Endothelial cell of umbilical vein (primary cell): ENCODE measurements around the gene DMXL2. TPM values are rescaled to one million over a fixed set of nuclear protein-coding genes. Genes with fewer than 3 reads are reported as not detected.
"Not testable (repeated sequence)": the region's sequence is repeated elsewhere in the genome, so short reads cannot be mapped to it uniquely, and the experiment has no call there.

Source experiments
- BruUV-seq: library from RNA; stranded (reverse); fragments of 400-500 nt; replicated peaks from 2 replicates; lab custom pipeline; 2021; lab: Mats Ljungman, UMichigan
- CTCF ChIA-PET: fragments of 300-600, 350-600 bp; sonication (Branson Sonifier 250); formaldehyde crosslinking; loops from one replicate; lab custom pipeline; 2021; ENCODE audit warnings: antibody characterized with exemption, inconsistent platforms; lab: Charles Lee
- POLR2A ChIA-PET: fragments of 300-600, 350-600 bp; sonication (Branson Sonifier 250); formaldehyde crosslinking; loops from one replicate; lab custom pipeline; 2021; ENCODE audit warnings: antibody characterized with exemption, inconsistent platforms; lab: Charles Lee
- DNase-seq: peaks from one replicate; pipeline ENCODE4 v3.0.0-alpha.2; 2011; ENCODE audit warnings: low read depth, low spot score
- FAIRE-seq: peaks from 2 replicates; lab custom pipeline; 2011; peaks lifted over from hg19 to GRCh38; lab: Jason Lieb, UNC
- H2AFZ ChIP-seq: 2 replicates; pipeline ENCODE4 v1.6.0; 2012; ENCODE audit warnings: low read depth, low read length, control low read depth, inconsistent platforms
- H3K27ac ChIP-seq: 2 replicates; pipeline ENCODE4 v1.5.1; 2011; ENCODE audit warnings: low read depth, mild to moderate bottlenecking, control low read depth, low read length, moderate library complexity; ENCODE audit not compliant: insufficient read depth
- H3K27me3 ChIP-seq, 2 experiments: 2 replicates each; pipeline versions ENCODE4 v1.6.0 to v1.6.1; 2011; ENCODE audit warnings: low read length in 2 of 2, mixed read lengths in 1 of 2; ENCODE audit not compliant: control insufficient read depth in 2 of 2, insufficient read depth in 2 of 2
- H3K36me3 ChIP-seq, 2 experiments: 2 replicates in 1 of 2; 3 replicates in 1 of 2; pipeline ENCODE4 v1.5.1; 2011; ENCODE audit warnings: low read length in 2 of 2, mild to moderate bottlenecking in 1 of 2, moderate library complexity in 1 of 2; ENCODE audit not compliant: control insufficient read depth in 2 of 2, insufficient read depth in 2 of 2; ENCODE audit errors: extremely low read depth in 1 of 2
- H3K4me1 ChIP-seq: 3 replicates; pipeline ENCODE4 v1.5.1; 2011; ENCODE audit warnings: mild to moderate bottlenecking, low read length; ENCODE audit not compliant: control insufficient read depth, insufficient read depth; ENCODE audit errors: extremely low read depth
- H3K4me2 ChIP-seq: 2 replicates; pipeline ENCODE4 v1.6.1; 2011; ENCODE audit warnings: low read length, control low read depth, mixed read lengths; ENCODE audit not compliant: insufficient read depth
- H3K4me3 ChIP-seq, 3 experiments: fragments of 200-600 bp in 1 of 3; sonication (generic), shearing (Covaris generic) in 1 of 3; replicated peaks in 1 of 3; 2 replicates each; pipeline ENCODE4 v1.5.1; 2011 to 2016; ENCODE audit warnings: control low read depth in 3 of 3, low read length in 3 of 3, mild to moderate bottlenecking in 2 of 3, inconsistent platforms in 1 of 3, low read depth in 1 of 3, moderate library complexity in 1 of 3; ENCODE audit not compliant: insufficient read depth in 1 of 3
- H3K79me2 ChIP-seq: 2 replicates; pipeline ENCODE4 v1.6.0; 2012; ENCODE audit warnings: low read length, inconsistent platforms; ENCODE audit not compliant: control insufficient read depth, insufficient read depth
- H3K9ac ChIP-seq: replicated peaks from 2 replicates; pipeline ENCODE3; 2011; ENCODE audit warnings: low read length, control low read depth; ENCODE audit not compliant: insufficient read depth; ENCODE audit errors: extremely low read depth
- H3K9me1 ChIP-seq: replicated peaks from 3 replicates; pipeline ENCODE4 v1.6.0; 2011; ENCODE audit warnings: mild to moderate bottlenecking, low read length; ENCODE audit not compliant: control insufficient read depth, insufficient read depth; ENCODE audit errors: extremely low read depth
- H3K9me3 ChIP-seq: replicated peaks from 2 replicates; pipeline ENCODE4 v1.5.1; 2012; ENCODE audit warnings: low read length, inconsistent platforms; ENCODE audit not compliant: control insufficient read depth, insufficient read depth
- H4K20me1 ChIP-seq: replicated peaks from 2 replicates; pipeline ENCODE3; 2011; ENCODE audit warnings: mild to moderate bottlenecking, low read length; ENCODE audit not compliant: control insufficient read depth, insufficient read depth; ENCODE audit errors: extremely low read depth
- CTCF ChIP-seq, 2 donors: IDR thresholded peaks; 1 replicate in 1 of 2; 2 replicates in 1 of 2; pipeline ENCODE4 v1.5.1; 2011; ENCODE audit warnings: low read length in 2 of 2, mild to moderate bottlenecking in 2 of 2, moderate library complexity in 2 of 2, control low read depth in 1 of 2, inconsistent platforms in 1 of 2, low read depth in 1 of 2; ENCODE audit not compliant: insufficient read depth in 1 of 2; ENCODE audit errors: extremely low read depth in 1 of 2
- EZH2 ChIP-seq: IDR thresholded peaks from 2 replicates; pipeline ENCODE4 v1.6.1; 2012; ENCODE audit warnings: borderline replicate concordance, low read depth, mild to moderate bottlenecking, moderate library complexity, low read length, inconsistent platforms; ENCODE audit not compliant: severe bottlenecking
- MYC ChIP-seq: IDR thresholded peaks from one replicate; pipeline ENCODE4 v1.6.1; 2011; ENCODE audit warnings: mild to moderate bottlenecking, low read depth, low read length
- dilution Hi-C: fragments of 300-500 bp; cut with MboI; formaldehyde crosslinking; loops from one replicate; pipeline ENCODE4 v1.15.0; 2019; ENCODE audit warnings: low sequenced_read_pairs; ENCODE audit not compliant: extremely low pct_ligation_motif_present
- intact Hi-C: fragments of 100-400 bp; cut with micrococcal nuclease; formaldehyde crosslinking; loops from one replicate; pipeline ENCODE4 v1.10.0; 2022
- polyA plus RNA-seq, 4 experiments: library from polyadenylated mRNA; depleted of rRNA in 3 of 4; stranded (reverse) in 3 of 4; unstranded in 1 of 4; fragments of >200 nt; gene quantifications; 2 replicates each; pipeline versions ENCODE4 v1.2.1 to v1.2.3, GENCODE V29; 2011 to 2012; ENCODE audit warnings: missing spikeins in 1 of 4
- total RNA-seq: library from RNA; stranded (reverse); gene quantifications from 2 replicates; pipeline ENCODE4 v1.2.3, GENCODE V29; 2021

Gene DMXL2
- total and polyA plus RNA-seq, 2 donors (not counting 3 experiments of a cell fraction or from before 2014, with no cell fraction given): 6.3 to 10.8 TPM

GRCh38 chr15:51649659-51650521, 27.3 kb upstream of the DMXL2 start:
- Histone ChIP-seq H3K9me3 (no peaks in the 10 kb centered on the region), H4K20me1 (no peaks in the 10 kb centered on the region), H3K4me2 (no peak overlapping the region), H3K36me3 (no peaks in the 10 kb centered on the region), H3K27ac (no peak overlapping the region), H3K4me1 (peaks cover 2% of the 10 kb centered on the region), H3K9ac (no peak overlapping the region), H3K9me1 (no peaks in the 10 kb centered on the region), H3K79me2 (no peaks in the 10 kb centered on the region), H2AFZ (no peak overlapping the region), H3K27me3 (peaks cover 2 to 7% of the 10 kb centered on the region in 2 experiments), H3K4me3 (no peak overlapping the region)
- ChIA-PET POLR2A (interaction anchor here (0.6 kb wide), 1 partner anchor 343 kb away, joined by 3 read pairs; no protein-coding TSS in a partner anchor), CTCF (interaction anchor here (0.6 to 6.3 kb wide), 62 partner anchors 8 to 1086 kb away, joined by 3 to 942 read pairs (median 5); partner anchors contain the start of genes DMXL2, LYSMD2 and SCG3)
- FAIRE-seq (peak; percentile 93), DNase-seq (peak; percentile 81)
- dilution Hi-C loops: no loop called here
- TF ChIP-seq MYC: no peak
- TF ChIP-seq EZH2: no peak
- TF ChIP-seq CTCF (IDR thresholded peaks at IDR 0.05; ENCODE audit: extremely low read depth in 1 of 2, insufficient read depth in 1 of 2, low read depth in 1 of 2, low read length in 2 of 2): peak; percentile 47 to 62
- no TSS peak for BruUV-seq
- intact Hi-C loops: loop anchor here (1.0 to 10.0 kb wide), 3 partner anchors 126 to 425 kb away; no protein-coding TSS in a partner anchor

GRCh38 chr15:51648643-51649042, 26.1 kb upstream of the DMXL2 start:
- H3K27me3 ChIP-seq: not testable (repeated sequence)

GRCh38 chr15:51648101-51648500, 25.5 kb upstream of the DMXL2 start:
- H3K9me3 ChIP-seq, DNase-seq: not testable (repeated sequence)

More at GRCh38 chr15:51648643-51649042, 26.1 kb upstream of the DMXL2 start:
- H3K4me2 ChIP-seq, intact Hi-C loops, H4K20me1 ChIP-seq, FAIRE-seq, H3K79me2 ChIP-seq, H3K9ac ChIP-seq, H3K27ac ChIP-seq, H2AFZ ChIP-seq, H3K4me3 ChIP-seq, POLR2A ChIA-PET, H3K9me3 ChIP-seq, dilution Hi-C loops, H3K36me3 ChIP-seq, DNase-seq, BruUV-seq, H3K4me1 ChIP-seq, H3K9me1 ChIP-seq: not testable (repeated sequence)
- CTCF ChIA-PET: interaction anchor here (2.0 to 6.3 kb wide), 2 partner anchors 112 to 128 kb away, joined by 8 to 942 read pairs; no protein-coding TSS in a partner anchor

More at GRCh38 chr15:51648101-51648500, 25.5 kb upstream of the DMXL2 start:
- H3K27me3 ChIP-seq, H3K4me1 ChIP-seq, H3K36me3 ChIP-seq, H3K79me2 ChIP-seq, H3K4me3 ChIP-seq, BruUV-seq, POLR2A ChIA-PET, H4K20me1 ChIP-seq, FAIRE-seq, intact Hi-C loops, H3K27ac ChIP-seq, H3K9me1 ChIP-seq, H3K9ac ChIP-seq, H3K4me2 ChIP-seq, H2AFZ ChIP-seq, dilution Hi-C loops: not testable (repeated sequence)
- CTCF ChIA-PET: interaction anchor here (6.3 kb wide), 1 partner anchor 129 kb away, joined by 942 read pairs; no protein-coding TSS in a partner anchor
